ENCODE results near the gene CENPN.

The CENPN gene

GRCh38 chr16:80997139-80997798 lies 9.7 kb upstream of the CENPN start:
- H3K27ac Mint-ChIP-seq: peak overlapping the region; percentile 90 to 95 (median 90)
- no peaks in the 10 kb centered on the region for H3K9me3 Mint-ChIP-seq
- H3K4me1 Mint-ChIP-seq: peaks cover 36% of the 10 kb centered on the region
- no peaks in the 10 kb centered on the region for H3K27me3 Mint-ChIP-seq (ENCODE audit: low read depth)
- peak overlapping the region; percentile 6 to 62 (median 60) for H3K4me3 Mint-ChIP-seq
- H3K36me3 Mint-ChIP-seq (ENCODE audit: low read depth): peaks cover 23% of the 10 kb centered on the region
- no peak for TF ChIP-seq CTCF (IDR thresholded peaks at IDR 0.05; ENCODE audit: unreplicated experiment in 3 of 3)

GRCh38 chr16:80997964-80998620 lies 8.9 kb upstream of the CENPN start:
- H3K27me3 Mint-ChIP-seq (ENCODE audit: low read depth): no peaks in the 10 kb centered on the region
- peaks cover 37% of the 10 kb centered on the region for H3K4me1 Mint-ChIP-seq
- H3K9me3 Mint-ChIP-seq: no peaks in the 10 kb centered on the region
- H3K4me3 Mint-ChIP-seq: no peak overlapping the region
- no peak for TF ChIP-seq CTCF (IDR thresholded peaks at IDR 0.05; ENCODE audit: unreplicated experiment in 3 of 3)
- peaks cover 23% of the 10 kb centered on the region for H3K36me3 Mint-ChIP-seq (ENCODE audit: low read depth)
- H3K27ac Mint-ChIP-seq: peak overlapping the region in 1 of 3 experiments; percentile 73

GRCh38 chr16:81000873-81001272 lies 6.1 kb upstream of the CENPN start:
- no peak for TF ChIP-seq CTCF (IDR thresholded peaks at IDR 0.05; ENCODE audit: unreplicated experiment in 3 of 3)
- Mint-ChIP-seq H3K27ac (peak overlapping the region in 1 of 3 experiments; percentile 38), H3K4me1 (peaks cover 40% of the 10 kb centered on the region), H3K27me3 (ENCODE audit: low read depth) (no peaks in the 10 kb centered on the region), H3K36me3 (ENCODE audit: low read depth) (peaks cover 14% of the 10 kb centered on the region), H3K4me3 (no peak overlapping the region), H3K9me3 (no peaks in the 10 kb centered on the region)

GRCh38 chr16:81001330-81001729 lies 5.7 kb upstream of the CENPN start:
- Mint-ChIP-seq H3K4me1 (peaks cover 36% of the 10 kb centered on the region), H3K4me3 (no peak overlapping the region), H3K9me3 (no peaks in the 10 kb centered on the region), H3K36me3 (ENCODE audit: low read depth) (peaks cover 14% of the 10 kb centered on the region), H3K27me3 (ENCODE audit: low read depth) (no peaks in the 10 kb centered on the region), H3K27ac (peak overlapping the region in 2 of 3 experiments; percentile 57 to 70)
- TF ChIP-seq CTCF (IDR thresholded peaks at IDR 0.05; ENCODE audit: unreplicated experiment in 3 of 3): no peak

- H3K9me3 Mint-ChIP-seq: no peaks in the 10 kb centered on the region
- peaks cover 14% of the 10 kb centered on the region for H3K36me3 Mint-ChIP-seq (ENCODE audit: low read depth)
- peaks cover 23% of the 10 kb centered on the region for H3K4me1 Mint-ChIP-seq
- no peaks in the 10 kb centered on the region for H3K27me3 Mint-ChIP-seq (ENCODE audit: low read depth)
- no peak for TF ChIP-seq CTCF (IDR thresholded peaks at IDR 0.05; ENCODE audit: unreplicated experiment in 3 of 3)
- peak overlapping the region in 2 of 3 experiments; percentile 10 to 13 for H3K4me3 Mint-ChIP-seq
- peak overlapping the region in 1 of 3 experiments; percentile 58 for H3K27ac Mint-ChIP-seq
Measured at GRCh38 chr16:81003064-81003463, 4.0 kb upstream of the CENPN start.

Measured in nephron (organoid).